ENCODE data around the gene LRRC17.

Gene LRRC17, protein sequence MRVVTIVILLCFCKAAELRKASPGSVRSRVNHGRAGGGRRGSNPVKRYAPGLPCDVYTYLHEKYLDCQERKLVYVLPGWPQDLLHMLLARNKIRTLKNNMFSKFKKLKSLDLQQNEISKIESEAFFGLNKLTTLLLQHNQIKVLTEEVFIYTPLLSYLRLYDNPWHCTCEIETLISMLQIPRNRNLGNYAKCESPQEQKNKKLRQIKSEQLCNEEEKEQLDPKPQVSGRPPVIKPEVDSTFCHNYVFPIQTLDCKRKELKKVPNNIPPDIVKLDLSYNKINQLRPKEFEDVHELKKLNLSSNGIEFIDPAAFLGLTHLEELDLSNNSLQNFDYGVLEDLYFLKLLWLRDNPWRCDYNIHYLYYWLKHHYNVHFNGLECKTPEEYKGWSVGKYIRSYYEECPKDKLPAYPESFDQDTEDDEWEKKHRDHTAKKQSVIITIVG

DNA sequence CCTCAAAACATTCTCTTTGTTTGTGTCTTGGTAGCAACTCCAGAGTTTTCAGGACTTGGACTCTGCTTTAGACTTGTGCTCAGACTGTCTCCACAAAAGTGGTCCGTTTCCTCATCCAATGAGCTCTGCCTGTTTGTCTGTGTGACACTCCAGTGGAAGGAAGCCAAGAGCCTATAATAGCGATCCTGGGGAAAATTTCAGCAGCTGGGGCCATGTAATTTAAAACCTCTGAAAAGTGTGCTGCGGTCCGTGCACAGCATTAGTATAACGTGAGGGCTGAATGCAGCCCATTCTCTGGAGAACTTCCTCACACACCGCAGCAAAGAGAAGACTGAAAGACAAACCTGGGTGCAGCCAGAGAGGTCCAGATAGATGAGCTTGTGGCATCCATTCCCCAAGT, at the start of gene LRRC17:
Gene LRRC17, plus strand, starts transcription at position 259 of the 400 bp plus-strand sequence. CDS start 20,914 bp downstream, outside the sequence.
- no peak for DNase-seq

DNA sequence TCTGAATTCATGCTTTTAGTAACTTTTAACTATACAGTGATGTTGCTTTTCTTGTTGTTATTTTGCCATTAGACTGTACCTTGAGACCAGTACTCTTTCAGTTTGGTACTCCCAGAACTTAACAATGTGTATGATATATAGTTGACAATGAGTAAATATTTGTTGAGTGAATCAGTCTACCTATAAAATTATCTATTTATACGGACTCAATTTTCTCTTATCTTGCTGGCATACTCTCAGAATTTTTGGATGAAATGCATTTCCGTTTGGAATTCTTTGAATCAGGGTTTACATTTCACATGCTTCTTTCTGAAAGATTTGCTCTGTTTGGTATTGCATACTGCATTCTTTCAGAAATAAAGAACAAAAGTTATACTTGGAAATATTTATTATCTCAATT, 47.8 kb upstream of the LRRC17 start:
- DNase-seq = no peak

DNA sequence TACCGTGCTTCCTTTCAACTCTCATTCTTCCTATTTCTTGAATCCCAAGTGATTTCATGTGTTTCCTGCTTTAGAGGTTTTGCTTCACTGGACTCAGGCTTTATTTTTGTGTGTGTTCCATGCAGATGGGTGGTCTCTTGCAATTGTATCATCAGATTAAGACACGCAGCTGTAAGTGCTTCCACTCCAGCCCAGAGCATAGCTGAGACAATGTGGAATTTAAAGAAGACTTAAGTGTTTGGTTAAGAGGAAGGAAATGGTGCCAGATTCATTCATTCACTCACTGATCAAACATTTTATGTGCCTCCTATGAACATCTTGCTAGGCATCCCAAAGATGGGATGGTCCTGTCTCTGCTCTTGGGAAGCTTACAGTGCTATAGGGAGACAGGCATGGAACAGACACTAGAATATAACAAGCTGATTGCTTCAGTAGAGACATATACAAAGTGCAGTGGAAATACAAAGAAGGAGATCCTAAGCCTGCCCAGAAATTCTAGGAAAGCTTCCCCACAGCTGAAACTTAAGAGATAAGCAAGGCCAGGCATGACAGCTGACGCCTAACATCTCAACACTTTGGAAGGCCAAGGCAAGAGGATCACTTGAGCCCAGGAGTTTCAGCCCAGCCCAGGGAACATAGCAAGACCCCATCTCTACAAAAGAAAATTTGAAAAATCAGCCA, 46.1 kb upstream of the LRRC17 start:
- no peak for DNase-seq

DNA sequence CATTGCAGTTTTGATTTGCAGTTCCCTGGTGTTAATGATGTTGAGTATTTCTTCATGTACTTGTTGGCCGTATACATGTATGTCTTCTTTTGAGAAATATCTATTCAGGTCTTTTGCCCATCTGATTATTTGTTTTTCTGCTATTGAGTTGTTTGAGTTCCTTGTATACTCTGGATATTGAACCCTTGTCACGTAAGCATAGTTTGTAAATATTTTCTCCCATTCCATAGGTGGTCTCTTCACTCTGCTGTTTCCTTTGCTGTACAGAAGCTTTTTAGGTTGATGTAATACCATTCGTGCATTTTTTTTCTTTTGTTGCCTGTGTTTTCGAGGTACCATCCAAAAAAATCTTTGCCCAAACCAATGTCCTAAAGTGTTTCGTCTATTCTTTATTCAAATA, 43.6 kb upstream of the LRRC17 start:
- no peak for DNase-seq

DNA sequence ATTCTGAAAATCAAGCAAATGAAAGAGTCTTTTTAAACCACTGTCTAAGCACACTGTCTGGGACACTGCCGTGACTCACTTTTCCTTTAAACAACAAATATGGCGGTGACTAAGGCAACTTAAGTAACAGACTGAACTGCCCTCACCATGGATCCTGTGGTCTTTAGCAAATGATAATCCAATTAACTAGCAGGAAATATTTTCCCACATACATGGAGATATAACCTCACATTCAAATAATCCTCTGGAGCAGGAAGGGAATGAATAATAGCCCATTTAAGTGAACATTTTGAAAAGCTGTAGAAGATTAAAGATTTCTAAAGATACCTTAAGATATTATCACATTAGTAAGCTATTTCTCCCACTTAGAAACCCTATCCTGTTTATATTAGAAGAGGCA, 40.3 kb upstream of the LRRC17 start:
- no peak for DNase-seq

DNA sequence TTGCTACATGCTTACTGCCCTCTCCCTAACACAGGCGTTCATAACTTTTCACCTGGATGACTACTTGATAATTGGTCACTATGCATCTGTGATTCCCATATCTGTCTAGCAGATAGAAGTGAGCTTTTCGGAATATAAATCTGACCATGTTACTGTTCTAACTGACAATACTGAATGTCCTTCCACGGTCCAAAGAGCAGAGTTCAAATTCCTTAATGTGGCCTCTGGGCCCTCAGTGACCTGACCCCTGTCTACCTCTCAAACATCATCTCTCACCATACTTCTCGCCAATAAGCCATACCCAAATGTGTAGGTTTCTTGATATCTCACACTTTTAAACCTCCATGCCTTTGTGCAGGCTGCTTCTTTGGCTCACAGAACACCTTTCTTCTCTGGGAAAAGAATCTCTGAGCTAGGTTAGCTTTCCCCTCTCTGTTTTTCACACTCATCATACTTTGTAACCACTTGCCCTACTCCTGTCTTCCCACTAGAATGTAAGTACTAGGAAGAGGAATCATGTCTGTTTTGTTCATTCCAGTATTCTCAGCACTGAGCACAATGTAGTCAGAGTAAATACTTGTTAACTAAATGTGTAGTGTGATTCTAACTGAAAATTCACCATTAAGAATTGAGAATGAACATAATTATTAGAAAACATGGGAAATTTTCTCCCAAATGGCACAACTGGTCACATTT, 39.2 kb upstream of the LRRC17 start:
- no peak for DNase-seq

DNA sequence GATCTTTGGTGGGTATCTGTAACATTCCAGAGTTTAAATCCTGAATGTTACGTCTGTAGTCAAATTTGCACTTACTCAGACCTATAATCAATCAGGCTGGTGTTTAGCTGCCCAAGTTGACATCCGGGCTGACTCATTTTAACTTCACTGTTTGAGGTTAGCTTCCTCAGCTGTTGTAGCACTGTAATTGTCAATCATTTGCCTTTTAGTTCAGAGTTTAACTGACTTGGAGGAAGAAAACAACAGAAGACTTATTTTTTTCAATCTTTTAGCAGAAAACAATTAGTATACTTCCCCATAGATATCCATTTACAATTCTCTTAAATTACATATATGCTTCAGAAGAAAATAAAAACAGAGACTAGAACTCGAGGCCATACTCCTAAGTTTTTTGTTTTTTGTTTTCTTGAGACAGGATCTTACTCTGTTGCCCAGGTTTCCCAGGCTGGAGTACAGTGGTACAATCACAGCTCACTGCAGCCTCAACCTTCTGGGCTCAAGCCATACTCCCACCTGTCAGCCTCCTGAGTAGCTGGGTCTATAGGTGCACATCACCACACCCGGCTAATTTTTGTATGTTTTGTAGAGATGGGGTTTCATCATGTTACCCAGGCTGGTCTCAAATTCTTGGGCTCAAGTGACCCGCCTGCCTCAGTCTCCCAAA, 38.5 kb upstream of the LRRC17 start:
- DNase-seq = no peak

DNA sequence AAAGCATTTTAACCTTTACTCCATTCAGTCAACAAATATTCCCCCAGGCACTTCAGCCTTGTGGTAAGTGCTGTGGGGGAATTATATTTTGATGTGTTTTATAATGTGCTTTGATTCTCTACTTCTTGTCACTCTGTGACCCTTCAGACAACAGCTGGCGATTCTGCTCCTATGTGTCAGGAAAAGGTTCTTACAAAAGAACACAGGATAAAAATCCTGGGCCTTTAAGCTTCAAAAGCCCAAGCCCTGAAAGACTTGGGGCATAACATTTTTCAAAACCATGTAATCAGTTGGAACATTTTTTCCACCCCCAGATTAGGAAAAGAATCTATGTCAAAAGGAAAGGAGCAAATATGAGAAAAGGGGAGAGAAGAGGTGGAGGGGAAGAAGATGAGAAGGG, 37.8 kb upstream of the LRRC17 start:
- DNase-seq = no peak

DNA sequence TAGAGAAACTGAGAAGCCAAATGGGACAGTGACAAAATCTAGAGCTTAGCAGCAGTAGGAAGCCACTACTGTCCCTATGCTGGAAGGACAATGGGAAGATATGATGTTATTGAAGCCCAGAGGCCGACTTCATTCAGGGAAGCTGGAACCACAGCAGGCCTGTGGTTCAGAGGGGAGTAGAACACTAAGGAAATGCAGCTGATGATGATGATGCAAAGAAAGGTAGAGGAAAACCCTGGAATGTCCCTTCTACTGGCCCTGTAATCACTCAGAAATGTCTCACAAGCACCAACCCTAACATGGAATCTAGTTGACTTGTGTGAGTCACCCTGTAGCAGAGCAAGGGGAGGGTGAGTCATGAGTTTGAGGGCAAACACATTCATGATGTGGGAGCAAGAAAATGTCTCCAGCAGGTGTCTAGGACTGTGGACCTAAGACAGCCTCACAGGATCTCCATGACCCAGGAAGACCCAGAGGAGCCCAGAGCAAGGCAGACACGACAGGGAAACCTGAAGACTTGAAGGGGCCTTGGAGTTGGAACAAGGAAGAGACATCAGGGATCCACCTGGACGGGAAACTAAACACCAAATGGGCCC, 37.0 kb upstream of the LRRC17 start:
- peak; percentile 12 for DNase-seq

DNA sequence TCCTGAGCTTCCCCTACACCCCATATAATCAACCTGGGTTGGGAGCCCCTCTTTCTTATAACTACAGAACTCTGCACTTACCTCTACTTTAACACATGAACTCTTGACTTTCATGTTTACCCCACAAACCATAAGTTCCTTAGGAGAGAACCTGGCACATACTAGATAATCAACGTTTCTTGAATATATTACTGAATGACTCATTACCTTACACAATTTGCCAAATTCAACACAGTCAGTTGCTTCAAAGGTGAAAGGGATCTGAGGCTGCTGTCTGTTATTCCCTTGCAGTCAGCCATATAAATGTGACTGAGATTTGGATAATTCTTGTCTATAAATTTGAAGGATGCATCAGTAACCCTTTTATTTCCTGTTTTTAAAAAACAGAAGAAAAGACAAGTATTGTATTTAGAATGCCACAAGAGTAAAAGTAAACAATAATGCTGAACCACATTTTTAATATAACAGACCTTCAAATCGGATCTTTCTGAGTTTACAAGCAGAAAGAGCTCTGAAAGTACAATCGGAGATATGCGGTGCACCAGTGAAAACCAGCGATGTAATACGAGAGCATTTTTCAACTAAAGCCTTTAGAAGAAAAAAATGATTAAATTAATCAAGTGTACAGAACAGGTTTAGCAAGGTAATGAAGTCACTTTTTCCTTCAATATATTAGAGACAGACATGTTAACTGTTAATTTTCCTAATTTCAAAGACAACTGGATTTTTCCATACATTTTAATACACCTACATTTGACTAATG, 29.5 kb upstream of the LRRC17 start:
- no peak for DNase-seq

DNA sequence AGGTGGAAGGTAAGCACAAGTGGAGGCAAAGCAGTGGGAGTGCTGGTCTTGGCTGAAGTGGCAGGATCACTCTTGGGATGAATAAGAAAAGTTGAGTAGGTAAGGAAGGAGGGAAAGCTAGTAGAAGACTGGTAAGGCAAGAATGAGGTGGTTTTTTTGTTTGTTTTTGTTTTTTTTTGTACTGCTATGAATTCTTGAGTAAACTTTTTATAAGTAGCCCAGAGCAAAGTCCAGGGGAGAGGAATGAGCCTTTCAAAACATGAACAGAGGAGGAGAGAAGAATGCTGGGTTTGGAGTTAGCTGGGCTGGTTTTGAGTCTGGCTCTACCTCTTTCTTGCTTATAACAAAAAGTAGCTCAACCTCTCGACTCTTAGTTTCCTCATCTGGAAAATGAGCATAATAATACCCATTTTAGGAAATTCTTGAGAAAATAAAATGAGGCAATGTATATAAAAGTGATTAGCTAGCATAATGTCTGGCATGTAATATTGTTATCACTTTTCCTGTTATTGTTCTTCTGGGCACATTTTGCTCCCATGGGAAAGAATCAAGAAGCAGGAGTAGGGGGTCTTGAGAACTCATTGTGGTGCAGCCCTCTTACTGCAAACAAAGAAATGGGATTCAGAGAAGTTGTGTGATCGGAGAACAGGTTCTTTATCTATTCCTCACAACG, 24.1 kb upstream of the LRRC17 start:
- DNase-seq = no peak

DNA sequence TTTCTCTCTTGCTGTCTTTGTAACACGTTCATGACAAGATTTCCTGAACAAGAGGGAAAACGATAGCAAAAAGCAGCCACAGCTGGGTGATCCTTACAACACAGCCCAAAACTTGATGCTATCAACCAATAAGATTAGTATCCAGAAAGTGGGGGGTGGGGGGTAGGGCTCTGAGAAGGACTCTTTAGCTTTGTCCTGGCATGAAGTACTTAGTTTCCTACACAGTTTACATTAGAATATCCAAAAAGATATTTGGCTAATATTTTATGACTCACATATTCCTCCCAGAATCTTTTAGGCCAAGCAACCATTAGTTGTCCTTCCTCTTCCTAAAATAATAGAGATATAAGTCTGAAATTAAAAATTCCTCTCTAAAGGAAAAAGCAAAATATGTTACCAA, 22.9 kb upstream of the LRRC17 start:
- no peak for DNase-seq

DNA sequence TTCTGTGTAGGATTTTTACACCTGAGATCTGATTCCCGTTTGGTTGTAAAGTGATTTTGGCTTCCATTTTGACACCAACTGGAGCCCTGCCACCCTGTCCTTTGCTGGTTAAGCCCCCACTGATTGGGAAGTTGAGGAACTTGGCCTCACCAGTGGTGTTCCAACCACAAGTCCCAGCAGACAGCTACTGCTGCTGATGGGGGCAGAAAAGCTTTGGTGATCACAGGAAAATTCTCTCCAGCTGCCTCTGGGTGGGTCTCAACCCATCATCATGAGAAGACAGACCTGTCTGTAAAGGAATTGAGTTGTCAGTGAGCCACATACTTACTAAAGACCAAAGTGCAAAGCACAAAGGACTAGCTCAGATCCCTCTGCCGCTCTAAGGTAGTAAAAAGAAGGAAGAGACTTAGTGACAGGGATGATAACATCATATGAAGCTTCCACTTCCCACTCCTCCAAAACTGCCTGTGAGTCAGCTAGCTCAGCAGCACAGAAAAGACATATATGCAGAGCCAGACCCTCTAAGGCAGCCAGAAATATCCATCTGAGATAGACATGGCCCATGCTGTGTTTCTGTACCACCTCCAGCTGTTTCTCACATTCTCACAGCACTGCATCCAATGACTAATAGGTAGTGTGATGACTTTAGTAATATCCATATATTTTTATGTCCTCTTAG, 22.4 kb upstream of the LRRC17 start:
- no peak for DNase-seq

DNA sequence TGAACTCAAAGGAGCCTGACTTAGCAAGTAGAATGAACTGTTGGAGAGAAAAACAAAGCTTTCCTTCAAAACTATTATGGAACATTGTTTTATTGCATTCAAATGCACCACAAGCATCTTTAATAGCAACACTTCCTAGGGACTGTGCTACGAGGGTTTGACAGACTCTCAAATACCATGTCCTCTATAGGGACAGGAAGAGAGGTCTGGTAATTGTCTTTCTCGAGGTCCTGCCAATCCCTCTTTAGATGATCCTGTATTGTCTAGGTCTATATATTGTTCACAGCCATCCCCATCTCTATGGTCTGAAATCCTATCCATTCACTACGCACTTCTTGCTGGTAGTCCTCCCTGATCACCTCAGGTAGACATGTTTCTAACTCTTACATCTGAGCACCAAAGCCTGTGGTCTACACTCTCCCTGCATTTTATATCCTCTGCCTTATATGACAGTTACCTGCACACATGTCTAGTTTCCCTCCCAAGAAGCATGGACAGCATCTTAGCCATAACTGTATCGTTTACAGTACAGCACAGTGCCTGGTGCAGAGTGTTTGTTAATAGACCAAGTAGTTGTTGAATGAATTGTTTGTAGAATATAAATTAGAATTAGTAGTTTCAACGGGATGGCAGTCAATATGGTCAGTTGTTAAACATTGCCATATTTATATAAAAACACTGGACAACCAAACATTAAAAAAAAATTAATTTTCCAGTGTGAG, 21.7 kb upstream of the LRRC17 start:
- DNase-seq = no peak

DNA sequence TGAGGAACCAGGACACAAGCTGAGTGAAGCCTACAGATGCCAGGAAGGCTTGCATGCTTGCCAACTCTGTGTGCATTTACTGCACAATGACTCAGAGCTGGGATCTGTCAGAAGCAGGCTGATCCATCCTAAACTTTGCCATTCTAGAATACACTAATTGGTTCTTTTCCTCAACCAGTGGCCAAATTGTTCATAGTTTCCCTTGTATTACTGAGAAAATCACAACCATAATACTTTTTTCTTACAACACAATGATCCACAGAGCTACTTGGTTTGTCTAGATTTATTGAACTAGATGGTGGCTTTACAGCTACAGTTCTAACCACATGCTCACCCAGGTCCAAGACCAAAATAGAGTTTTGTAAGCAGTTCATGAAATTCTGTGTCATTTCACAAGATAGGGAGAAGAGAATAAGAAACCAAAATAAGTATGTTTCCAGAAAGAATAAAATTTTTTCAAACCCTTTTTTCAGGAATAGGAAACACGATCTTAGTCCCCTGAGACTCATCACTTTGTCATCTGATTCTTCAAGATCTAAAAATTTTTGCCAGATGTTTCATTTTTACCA, 21.0 kb upstream of the LRRC17 start:
- DNase-seq = no peak

DNA sequence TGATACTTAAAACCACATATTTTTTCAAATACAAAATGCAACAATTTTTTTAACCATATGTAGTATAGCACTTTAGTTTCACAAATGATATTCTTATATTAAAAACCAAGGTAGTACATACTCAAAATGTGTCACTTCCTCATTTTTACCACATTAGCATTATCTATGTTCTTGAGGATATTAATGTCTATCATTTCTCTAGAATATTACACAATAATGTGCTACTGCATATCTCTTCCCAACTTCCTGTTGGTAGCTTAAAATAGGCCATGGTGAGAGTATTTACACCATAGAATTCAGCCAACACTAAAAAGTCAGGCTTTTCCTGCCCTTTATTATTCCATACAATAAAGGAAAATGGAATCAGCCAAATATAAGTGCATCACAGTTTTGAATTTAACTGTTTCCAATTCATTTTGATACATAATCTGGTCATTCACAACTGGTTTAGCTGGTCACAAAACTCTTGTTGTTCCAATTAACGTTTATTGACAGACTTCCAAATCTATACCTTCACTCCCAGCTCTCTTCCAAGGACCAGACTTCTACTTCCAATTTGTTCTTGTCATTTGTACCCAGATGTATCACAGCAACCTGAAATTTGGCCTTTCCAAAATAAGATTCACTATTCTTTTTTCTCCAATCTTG, 20.0 kb upstream of the LRRC17 start:
- no peak for DNase-seq

DNA sequence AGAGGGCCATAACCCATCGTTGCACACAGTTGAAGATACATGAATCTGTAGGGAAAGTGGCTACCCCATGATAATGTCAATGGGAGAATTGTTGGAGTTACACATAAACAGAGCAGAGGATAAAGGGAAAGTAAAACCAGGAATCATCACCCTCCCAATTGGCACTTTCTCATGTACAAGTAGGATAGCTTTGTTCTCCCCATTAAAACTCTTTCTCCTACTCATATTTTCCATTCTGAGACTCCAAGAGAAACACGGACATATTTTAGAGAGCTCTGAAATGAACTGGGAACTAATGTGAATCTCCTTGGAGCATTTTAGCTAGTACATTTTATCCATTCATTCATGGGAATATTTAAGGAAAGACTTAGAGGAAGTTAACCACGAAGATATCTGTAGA, 17.2 kb upstream of the LRRC17 start:
- DNase-seq = no peak

DNA sequence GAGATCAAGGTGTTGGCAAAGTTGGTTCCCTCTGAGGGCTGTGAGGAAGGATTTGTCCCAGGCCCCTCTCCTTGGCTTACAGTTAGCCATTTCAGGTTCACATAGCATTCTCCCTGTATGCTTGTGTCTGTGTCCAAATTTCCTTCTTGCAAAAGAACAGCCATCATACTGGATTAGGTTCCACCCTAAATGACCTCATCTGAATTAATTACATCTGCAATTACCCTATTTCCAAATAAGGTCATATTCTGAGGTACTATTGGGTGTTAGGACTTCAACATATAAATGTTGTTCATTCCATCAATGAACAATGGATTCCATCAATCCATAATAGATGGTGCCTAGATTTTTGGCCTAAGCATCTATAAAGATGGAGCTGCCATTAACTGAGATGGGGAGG, 16.2 kb upstream of the LRRC17 start:
- no peak for DNase-seq

DNA sequence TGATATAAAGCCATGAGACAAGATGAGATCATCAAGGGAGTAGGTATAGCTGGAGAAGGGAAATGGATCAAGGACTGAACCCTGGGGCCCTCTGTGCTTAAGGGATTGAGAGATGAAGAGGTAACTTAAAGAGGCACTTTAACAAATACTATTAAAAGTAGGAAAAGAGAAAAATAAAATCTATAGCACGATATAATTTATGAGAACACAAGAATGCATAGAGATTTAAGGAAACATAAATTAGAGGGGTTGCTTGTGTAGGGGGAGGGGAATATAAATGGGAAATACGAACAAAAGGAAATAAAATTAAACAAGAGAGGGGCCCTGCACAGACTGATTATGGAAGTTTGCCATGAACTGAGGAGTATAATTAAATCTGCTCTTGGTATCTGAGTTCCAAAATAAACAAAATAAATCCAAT, 15.6 kb upstream of the LRRC17 start:
- DNase-seq = no peak

All from 8988T (cell line).